Stimulated activated CD4-positive, alpha-beta T cell treated with anti-CD3 and anti-CD28 coated beads, Interleukin-15, amount 100 ng/mL, for 24 hours (primary cell): Measurements from ENCODE around the gene CEP192.
A peak's percentile ranks its signal among the peaks of the same experiment; 100 is the strongest.
"Not testable (repeated sequence)": the region's sequence is repeated elsewhere in the genome, so short reads cannot be mapped to it uniquely, and the experiment has no call there.

Experiments
- DNase-seq: peaks from one replicate; pipeline ENCODE4 v3.0.0-alpha.2; 2020

The CEP192 gene

GRCh38 chr18:12990967-12991820 is at the start of gene CEP192:
TSS of gene CEP192 (plus strand) at chr18:12991362. CDS start at chr18:12999425, 8,063 bp downstream.
- peak; percentile 98 for DNase-seq

GRCh38 chr18:12943215-12943614 is 47.9 kb upstream of the CEP192 start:
- no peak for DNase-seq

DNA sequence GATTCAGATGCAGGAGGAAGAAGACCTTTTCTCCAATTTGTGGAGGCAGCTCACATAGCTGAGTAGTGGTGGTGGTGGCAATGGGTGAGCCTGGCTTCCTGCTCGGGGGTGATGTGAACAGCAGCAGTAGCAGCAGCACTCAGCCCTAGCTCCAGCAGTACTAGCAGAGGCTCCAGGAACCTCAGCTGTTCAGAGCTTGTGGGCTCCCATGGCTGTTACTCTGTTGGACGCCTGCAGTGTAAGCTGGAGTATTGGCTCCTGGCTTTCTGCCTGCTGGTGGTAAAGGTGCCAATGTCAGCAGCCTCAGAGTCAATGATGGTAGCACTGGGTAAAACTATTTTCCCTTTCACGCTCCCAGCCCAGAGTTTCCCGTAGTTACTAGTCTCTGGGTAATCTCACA is 46.5 kb upstream of the CEP192 start:
- no peak for DNase-seq

- DNase-seq: no peak
Observed at GRCh38 chr18:12946549-12947284, 44.4 kb upstream of the CEP192 start.

DNA sequence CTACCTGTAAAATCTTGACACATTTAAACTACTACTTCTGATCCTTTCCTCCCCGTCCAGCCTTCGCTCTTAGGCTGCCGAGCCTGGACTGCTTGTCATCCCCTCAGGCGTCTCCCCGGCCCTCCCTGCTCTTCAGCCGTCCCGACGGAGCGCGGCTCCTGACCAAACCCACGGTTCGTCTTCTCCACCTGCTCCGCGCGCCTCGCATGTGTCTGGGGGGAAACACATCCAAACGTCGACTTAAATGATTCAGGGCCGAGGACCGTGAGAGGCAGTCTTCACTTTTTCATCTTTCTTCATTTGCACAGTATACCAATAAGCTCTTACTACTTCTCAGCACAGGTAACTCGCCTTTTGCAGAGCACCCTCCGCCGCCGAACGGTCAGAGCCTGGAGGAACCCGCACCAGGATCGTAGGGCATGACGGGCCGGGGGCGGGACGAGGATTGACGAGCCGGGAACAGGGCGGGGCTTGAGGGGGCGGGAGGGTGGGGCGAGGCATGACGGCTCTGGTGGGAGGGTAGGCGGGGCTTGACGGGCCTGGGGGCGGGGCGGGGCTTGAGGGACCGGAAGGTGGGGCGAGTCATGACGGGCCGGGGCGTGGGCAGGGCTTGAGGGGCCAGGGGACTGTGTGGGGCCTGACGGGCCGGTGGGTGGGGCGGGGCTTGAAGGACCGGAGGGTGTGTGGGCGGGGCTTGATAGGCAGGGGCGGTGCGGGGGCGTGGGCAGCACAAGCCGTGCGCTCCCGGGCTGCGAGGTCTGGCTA is 43.7 kb upstream of the CEP192 start, which contains the start of gene SEH1L:
Gene SEH1L, plus strand, starts transcription at position 727 of the 765 bp plus-strand sequence. CDS start 111 bp downstream, outside the sequence.
- peak; percentile 100 for DNase-seq

- DNase-seq: peak; percentile 99
Observed at GRCh38 chr18:12948050-12948804, 42.9 kb upstream of the CEP192 start.

- no peak for DNase-seq
Observed at GRCh38 chr18:12958478-12958877, 32.7 kb upstream of the CEP192 start.

DNA sequence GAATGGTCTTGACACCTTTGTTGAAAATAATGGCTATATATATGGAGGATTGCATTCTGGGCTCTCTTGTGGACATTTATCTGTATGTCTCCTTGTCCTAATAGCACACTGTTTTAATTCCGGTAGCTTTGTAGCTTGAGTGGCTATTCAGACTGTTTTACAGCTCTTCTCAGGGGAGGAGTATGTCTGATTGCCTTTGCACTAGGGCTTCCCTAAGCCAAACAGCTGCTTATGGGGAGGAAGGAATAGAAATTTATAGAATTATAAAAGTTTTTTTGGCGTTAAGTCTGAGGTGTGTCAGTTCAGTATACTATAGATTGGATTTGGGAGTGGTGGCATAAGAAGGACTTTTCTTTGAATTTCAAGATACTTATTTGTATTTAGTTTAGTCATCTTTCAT is 30.8 kb upstream of the CEP192 start:
- no peak for DNase-seq

GRCh38 chr18:12960853-12961397 is 30.2 kb upstream of the CEP192 start:
- no peak for DNase-seq

DNA sequence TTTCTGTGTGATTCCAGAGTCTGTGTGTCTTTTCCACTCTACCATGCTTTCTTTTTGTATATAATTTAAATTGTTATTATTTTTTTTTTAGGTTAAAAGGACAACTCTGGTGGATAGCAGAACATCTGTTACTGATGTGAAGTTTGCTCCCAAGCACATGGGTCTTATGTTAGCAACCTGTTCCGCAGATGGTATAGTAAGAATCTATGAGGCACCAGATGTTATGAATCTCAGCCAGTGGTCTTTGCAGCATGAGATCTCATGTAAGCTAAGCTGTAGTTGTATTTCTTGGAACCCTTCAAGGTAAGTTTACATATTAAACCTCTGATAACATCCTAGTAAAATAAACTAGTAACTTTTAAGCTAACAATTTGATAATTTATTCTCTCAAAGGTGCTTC is 28.1 kb upstream of the CEP192 start:
- no peak for DNase-seq

DNA sequence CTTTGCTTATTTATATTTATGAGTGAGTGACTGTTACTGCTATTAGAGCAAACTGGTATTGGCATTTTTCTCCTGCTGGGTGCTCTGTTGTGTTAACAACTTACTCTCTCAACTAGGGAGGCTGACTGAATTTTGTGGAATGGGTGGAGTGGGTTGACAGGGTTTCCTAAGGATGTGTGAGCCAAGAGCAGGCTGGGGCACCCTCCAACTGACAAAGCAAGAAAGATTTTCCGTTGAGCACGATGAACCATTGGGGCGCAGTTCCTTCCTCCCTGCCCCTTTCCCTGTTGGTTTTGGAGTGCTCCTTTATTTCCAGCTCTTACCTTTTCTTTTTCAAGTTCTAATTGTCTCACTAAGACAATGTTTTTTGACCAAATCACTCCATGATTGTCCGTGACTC is 23.0 kb upstream of the CEP192 start:
- DNase-seq: no peak

DNA sequence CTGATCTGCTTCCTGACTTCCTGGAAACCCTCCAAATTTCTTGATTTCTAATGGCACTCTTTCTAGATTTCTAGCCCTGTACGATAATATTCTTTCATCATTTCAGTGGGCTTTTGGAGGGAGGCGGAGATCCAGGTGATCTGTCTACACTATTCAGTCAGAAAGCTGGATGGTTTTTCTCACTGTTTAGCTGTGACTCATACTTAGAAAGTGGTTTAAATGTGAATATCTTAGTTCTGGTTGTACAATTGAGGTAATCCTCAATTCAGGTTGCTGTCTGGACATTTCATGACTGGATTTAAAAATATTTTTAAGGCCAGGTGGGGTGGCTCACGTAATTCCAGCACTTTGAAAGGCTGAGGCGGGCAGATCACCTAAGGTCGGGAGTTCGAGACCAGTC is 22.5 kb upstream of the CEP192 start:
- DNase-seq: no peak

- no peak for DNase-seq
Observed at GRCh38 chr18:12973562-12974213, 17.5 kb upstream of the CEP192 start.

DNA sequence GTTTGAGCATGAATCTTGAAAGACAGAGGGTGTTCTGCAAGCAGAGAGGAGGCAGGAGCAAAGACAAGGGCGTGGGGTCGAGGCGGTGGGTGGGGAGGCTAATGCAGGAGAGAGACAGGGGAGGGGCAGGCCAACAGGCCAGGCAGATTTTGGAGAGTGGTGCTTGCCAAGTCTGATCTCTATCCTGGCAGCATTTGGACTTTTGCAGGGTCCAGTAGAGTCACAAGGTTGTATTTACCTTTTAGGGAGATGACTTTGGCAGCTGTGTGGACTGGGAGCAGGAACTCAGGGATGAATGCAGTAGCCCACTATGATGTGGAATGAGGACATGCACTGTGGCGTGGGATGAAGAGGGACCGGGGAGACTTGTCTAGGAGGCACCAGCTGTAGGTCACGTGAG is 15.7 kb upstream of the CEP192 start:
- no peak for DNase-seq

- DNase-seq: no peak
Observed at GRCh38 chr18:12976305-12976704, 14.9 kb upstream of the CEP192 start.

GRCh38 chr18:12980065-12980464 is 11.1 kb upstream of the CEP192 start:
- not testable (repeated sequence) for DNase-seq

GRCh38 chr18:12989397-12990122 is 1.6 kb upstream of the CEP192 start:
- DNase-seq: no peak

DNA sequence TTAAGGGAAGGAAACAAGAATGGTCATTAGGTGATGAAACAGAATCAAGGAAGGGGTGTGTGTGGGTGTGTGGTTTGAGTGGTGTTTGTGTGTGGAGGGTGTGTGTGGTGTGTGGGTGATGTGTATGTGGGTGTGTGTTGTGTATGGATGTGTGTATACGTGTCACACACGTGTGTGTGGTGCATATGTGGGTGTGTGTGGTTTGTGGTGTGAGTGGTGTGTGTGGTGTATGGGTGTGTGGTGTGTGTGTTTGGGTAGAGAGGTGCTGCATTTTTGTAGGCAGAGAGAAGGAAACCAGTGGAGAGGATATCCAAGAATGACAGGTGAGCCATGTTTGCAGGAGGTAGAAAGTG is 1.1 kb upstream of the CEP192 start:
- DNase-seq: peak; percentile 60

DNA sequence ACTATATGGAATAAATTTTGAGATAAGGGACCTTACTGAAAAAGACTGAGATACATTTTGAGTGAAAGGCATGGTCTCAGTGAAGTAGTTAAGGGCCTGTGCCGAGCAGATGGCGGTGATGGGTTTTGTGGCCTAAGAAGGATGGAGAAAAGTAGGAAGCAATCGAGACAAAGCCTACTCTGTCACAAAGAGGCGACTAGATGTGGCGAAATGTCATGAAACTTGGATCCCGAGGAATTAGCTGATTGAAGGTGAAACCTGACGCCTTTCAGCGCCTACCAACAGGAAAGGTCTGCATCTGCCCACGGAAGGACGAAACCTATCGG is 558 bp upstream of the CEP192 start:
- no peak for DNase-seq

DNA sequence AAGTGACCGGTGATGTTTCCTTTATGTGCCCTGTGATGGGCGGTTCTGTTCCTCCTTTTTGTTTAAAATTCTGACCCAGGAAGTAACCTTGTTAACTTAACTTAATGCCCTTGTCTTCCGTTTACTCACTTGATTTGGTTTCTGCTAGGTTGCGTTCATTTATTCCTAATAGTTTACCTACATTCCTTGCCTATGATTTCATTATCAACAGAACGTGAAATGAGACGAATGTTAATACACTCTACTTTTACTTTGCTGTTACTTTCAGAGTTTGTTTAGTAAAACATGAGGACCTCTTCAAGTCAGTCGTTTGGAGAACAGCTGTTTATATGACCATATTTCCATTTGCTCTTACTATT is 638 bp downstream of the CEP192 start:
- DNase-seq: no peak

DNA sequence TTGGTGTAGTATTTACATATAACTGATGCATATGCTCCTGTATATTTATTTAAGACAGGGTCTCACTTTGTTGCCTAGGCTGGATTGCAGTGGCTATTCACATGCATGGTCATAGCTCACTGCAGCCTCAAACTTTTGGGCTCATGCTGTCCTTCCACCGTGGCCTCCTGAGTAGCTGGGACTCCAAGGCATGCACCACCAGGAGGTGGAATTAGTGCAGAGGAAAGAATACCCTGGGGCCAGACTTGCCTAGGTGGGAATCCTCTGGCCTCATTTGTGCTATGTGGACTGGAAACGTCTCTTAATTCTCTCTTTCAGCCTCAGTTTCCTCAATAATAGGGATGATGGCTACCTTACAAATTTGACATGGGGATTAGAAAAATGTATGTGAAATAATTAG is 2.3 kb downstream of the CEP192 start:
- no peak for DNase-seq
